Activated CD4-positive, alpha-beta T cell treated with anti-CD3 and anti-CD28 coated beads, Interleukin-2, Interleukin-6, amounts not matched to agents 100 ng/mL and 50 ng/mL, durations not matched to agents 16 hours and 8 hours (primary cell): ENCODE data around the gene UBAC1.
A peak's percentile ranks its signal among the peaks of the same experiment; 100 is the strongest.
"Not testable (repeated sequence)": the region's sequence is repeated elsewhere in the genome, so short reads cannot be mapped to it uniquely, and the experiment has no call there.

Experiments used
- DNase-seq: peaks from one replicate; pipeline ENCODE4 v3.0.0-alpha.2; 2020

The UBAC1 gene

DNA sequence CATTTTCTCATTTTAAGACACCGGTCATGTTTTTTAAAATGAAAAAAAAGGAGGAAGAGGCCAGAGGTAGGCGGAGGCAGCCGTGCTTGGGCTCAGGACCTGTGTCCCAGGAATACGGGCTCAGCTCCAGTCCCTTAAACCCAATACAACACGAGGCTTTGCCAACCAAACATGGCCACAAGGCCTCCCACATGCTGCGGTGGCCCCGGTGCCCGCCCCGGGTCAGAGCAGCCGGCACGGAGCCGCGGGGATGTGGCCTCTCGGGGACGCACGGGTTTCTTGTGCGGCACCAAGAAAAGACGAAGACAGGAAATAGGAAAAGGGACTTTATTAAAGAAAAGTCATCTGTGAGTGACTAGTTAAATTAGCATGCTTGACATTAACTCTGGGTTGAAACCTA, 28.5 kb downstream of the UBAC1 start:
- DNase-seq = no peak

DNA sequence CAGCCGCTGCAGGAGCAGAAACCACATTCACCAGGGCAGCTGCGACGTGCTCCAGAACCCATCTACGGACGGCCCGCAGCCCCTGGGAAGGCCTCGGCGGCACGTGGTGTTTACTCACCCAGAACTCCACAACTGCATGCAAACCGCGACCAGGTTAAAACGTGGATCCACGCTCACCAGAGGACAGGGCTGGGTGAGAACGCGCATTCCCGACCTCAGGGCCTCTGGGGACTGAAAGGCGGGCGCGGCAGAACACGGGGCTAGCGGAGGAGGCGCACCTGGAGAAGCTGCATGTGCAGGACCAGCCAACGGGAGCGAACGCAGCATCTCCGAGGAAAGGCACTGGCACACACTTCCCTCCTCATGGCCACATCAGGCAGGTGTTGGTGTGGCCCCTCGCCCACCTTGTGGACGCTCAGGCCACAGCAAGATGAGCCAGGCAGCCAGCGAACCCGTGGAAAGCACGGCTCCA, 29.8 kb downstream of the UBAC1 start:
- DNase-seq = no peak

DNA sequence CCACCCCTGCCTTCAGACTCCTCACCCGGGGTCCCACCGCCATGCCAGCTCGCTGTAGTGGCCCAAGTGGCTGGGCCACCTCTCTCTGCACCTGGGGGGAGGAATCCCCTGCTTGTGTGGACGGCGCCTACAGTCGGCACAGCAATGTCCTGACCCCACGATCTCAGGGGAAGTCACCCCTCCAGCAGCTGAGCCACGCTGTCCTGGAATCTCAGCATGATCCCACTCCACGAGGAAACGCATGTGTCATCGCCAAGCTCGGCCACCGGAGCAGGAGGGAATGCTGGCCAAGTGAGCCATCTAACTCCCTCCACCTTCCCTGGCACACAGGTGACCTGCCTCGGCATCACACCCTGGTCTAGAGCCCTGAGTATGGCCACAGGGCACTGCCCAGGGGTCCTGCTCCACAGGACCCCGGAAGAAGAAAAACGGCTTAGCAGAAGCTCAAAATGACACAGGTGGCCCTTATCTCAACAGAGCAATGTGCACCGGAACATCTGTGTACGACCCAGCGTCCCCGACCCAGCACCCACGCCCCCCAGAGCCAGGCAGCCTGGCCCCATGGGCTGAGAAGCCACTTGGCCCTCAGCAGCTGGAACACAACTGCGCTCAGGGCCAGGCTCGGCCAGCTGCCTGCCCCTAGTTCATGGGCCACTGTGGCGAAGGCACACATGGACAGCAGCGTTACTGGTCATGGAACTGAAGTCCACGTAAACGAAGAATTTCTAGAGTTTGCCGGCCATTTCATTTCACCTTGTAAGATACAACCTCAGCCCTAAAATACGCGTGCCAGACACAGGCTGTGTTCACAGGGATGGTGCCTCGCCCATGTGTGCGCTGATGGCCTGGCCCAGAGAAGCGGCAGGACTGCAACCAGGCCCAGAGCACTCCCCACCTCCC, 30.5 kb downstream of the UBAC1 start:
- no peak for DNase-seq

DNA sequence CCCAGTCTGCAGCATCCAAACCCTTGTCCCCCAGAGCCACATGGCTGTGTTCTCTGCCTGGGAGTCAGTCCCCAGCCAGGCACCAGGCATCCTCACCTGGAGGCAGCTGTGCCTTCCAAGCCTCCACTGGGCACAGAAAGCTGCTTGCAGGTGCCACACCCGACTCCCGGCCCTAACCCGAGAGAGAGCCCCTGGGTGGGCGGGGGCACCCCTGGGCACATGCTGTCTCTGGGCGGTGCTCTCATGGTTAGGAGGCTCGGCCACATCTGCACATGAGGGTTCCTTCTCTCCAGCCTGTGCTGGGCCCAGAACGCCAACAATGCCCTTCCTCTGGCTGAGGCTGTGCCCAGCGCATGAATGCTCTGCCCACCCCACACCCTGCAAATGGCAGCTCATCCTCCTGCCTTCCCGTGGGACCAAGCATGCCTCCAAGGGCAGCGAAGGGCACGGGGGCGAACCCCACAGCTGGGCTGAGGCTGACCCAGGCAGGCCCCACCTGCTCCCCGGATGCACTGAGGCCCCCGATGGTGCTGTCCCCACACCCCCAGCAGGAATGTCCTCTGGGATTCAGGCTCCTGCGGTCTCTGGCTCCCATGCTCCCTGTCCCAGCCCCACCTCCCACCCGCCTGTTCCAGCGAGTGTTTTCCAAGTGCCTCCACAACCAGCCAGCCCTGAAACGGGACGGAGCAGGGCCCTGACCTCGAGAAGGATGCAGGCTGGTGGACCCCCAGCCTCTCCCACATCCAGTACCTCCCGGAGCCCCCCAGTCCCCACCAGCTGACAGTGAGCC, 31.3 kb downstream of the UBAC1 start:
- no peak for DNase-seq

DNA sequence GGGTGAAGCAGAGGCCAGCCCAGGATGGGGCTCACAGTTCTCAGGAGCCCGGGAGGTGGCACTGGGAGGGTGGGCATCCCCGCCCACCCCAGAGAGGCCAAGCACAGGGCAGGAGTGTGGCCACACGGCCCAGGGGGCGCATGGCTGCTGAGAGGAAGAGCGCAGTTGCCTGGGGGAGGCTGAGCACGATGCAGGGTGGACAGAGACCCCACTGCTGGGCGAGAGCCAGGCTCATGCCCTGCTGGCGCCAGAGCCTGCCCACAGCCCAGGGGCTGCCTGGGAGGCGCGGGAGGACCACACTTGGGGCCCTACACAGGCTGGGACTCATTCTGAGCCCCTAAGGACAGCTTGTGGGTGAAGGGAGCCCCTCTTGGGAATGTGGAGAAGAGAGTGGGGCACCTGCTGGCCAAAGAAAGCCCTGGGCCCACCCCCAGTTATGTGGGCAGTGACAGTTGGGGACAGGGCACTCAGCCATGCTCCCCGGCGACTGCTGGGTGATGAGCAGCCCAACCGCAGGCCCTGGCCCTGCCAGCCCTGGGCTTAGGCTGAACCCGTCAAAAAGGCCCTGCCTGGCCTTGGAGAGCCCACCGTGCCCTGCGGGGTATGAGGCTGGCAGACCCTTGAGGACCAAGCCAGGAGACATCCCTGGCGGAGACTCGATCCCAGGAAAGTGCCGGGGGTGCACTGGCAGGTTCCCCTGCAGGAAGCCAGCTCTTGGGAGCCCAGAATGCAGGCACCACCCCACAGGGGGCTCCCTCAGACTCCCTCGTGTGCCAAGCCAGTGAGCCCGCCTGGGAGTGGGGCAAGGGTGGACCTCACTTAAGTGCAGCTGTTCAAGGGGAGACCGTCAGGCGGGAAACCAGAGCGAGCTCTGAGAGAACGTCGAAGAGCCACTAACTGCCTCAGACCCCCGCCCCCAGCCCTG, 32.2 kb downstream of the UBAC1 start:
- DNase-seq = no peak

DNA sequence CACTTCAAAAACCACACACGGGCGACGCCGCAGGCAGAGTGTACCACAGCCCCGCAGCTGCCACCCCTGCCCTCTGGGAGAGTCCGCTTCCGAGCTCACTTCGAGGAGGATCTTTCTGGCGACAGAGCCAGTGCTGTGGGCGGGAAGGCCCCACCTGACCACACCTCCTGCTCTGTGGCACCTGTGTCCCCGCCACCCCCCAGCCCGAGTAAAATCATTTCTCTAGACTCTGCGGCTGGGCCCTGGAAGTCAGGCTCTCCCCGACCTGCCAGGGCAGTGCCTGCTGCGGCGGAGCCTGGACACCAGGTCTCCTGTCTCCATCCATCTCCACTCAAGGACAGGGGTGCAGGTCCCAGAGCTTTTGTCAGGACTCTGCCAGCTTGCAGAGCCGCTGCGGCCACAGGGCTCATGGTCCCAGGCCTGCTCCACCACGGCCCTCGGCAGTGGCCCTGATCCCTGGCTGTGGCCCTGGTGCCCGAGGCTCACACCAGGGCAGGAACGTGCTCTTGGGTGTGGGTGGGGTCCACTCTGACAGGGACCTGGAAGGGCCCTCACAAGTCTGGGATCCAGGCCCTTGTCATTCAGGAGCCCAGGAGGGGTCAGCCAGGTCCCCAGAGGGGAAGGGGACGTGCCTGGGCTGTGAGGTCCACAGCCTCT, 33.0 kb downstream of the UBAC1 start:
- DNase-seq = no peak

DNA sequence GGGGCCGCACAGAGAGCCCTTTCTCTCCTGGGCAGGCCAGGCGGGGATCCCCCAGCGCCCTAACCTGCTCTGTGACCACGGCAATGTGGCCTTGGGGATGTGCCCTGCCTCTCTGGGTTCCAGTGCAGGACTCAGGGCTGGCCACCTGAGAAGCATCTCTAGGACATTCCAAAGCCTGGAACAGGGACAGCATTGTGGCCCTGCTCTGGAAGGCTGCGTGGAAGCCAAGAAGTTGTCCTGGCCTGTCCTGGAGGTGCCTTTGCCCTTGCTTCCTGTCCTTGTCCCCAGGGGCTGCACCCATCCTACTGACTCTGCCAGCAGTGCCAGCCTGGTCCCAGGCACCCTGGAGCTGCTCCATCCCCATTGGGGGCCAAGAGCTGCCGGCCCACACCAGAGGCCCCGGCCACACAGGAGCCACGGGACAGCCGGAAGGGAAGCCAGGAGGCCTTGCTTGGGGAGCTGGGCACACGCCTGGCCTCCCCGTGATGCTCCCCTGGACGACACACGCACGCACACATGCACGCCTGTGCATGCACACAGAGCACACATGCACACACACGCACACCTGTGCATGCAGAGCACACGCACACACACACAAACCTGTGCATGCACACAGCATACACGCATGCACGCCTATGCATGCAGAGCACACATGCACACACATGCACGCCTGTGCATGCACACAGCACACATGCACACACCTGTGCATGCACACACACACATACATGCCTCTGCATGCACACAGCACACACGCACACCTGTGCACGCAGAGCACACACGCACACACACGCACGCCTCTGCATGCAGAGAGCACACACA, 33.8 kb downstream of the UBAC1 start:
- DNase-seq = no peak

DNA sequence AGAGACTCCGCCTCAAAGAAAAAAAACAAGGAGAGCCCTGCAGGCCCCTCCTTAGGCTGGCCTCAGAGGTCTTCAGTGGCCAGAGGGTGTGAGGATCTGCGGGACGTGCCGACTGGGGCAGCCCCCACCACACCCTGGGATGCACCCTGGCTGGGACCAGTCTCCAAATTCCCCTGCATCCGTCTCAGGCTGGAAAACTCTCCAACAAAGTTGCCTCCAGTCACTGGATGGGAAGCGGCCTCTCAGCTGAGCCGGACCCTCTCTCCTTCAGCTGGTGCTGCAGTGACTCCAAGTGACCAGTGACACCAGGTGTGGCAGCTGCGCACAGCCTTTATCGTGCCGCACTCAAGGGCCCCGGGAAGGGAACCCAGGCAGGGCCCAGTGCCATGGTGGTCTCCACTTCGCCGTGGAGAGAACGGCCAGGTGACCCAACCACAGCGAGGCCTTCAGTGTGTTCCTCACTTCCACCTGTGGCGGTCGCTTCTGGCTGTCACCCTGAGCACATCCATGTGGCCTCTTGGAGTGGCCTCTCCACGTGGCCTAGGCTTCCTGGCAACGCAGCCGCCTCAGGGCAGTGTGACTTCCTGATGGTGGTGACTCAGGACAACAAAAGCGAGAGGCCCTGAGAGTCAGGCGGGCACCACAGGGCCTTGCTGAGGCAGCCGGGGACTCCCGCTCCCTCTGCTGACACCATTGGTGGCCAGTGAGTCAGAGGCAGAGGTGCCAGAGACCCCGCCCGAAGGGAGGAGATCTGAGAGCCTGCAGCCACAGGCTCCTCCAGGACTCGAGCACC, 34.6 kb downstream of the UBAC1 start:
- peak; percentile 94 for DNase-seq

DNA sequence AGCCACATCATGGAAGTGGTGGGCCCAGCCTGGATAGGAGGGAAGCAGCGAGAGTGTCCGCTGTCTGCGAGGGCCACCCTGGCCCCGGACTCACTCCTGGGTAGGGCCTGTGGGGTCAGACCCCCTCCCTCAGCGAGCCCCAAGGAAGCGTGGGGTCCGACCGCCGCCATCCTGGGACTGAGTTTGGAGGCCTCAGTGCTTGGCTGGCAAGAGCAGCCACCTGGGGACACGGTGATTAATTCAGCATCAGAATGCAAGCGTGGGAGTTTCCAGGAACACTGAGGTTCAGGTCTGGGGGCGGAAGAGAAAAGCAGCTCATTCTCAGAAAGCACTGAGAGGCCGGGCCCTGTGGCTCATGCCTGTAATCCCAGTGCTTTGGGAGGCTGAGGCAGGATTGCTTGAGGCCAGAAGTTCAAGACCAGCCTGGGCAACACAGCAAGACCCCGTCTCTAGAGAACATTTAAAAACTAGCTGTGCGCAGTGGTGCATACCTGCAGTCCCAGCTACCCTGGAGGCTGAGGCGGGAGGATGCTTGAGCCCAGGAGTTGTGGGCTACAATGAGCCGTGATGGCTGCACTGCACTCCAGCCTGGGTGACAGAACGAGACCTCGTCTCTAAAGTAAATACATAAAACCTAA, 35.6 kb downstream of the UBAC1 start:
- DNase-seq = peak; percentile 82

DNA sequence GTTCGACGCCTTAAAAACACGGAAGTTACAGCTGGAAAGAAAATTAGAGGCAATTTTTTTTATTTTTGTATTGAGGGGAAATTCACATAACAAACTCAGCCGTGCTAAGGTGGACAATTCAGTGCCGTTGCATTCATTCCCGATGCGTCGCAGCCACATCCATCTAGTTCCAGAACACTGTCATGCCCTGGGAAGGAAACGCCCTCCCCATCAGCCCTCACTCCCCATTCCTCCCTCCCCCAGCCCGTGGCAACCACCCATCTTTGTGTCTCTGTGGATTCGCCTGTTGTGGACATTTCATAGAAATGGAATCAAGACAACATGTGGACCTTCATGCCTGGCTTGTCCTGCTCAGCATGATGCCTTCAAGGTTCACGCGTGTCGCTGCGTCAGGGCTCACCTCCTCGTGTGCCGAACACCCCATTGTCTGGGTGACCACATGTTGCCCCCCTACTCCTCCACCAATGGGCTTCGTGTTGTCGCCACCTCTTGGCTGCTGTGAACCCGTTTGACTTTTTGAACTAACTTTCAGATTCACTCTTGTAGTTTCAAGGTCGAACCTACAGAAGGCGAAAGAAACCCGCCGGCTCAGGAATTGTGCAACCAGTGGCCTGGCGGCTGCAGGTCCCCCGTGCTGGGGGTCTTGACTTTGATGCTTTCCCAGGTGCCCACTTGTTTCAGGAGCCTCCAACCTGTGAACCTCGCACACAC, 36.4 kb downstream of the UBAC1 start:
- peak; percentile 48 for DNase-seq

DNA sequence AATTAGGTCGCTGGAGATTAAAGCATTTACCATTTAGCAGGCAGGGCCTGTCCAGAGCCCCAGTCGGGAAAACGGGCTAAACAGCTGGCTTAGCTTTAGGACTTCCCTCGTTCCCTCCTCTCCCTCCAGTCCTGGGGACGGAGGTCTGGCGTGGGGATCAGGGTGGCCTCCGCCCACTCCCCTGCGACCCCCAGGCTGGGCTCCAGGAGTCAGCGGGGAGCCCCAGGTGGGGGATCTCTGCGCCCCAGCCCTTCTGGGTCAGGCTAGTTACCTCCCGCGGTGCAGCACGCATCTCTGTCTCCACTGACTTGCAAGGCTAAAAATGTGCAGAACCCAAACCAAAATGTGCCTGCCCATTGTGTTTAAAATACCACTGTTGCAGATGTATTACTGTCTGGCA, 37.7 kb downstream of the UBAC1 start:
- DNase-seq = no peak

DNA sequence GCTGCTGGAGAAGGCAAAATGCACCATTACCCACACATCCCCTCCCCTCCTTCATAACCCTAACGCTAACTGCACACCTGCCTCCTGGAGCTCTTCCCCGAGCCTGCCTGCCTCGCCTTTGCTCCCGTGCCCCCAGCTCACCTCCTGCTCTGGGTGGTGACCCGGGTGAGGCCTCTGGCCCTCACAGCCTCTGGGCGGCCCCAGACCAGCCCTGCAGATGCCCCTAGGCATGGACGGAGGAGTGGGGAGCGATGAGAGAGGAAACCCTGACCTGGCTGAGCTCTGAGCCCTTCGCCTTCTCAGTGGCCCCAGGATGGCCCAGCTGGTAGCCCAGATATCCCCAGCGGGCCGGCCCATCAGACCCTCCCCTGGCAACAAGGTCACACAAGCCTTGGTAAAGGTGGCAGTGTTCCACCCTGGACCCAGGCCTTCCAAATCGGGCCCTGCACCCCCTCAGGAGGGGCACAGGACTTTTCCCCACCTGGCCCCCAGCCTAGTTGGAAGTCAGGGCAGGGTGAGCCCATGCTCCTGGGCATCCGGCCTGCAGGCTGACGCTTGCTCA, 39.3 kb downstream of the UBAC1 start:
- no peak for DNase-seq

DNA sequence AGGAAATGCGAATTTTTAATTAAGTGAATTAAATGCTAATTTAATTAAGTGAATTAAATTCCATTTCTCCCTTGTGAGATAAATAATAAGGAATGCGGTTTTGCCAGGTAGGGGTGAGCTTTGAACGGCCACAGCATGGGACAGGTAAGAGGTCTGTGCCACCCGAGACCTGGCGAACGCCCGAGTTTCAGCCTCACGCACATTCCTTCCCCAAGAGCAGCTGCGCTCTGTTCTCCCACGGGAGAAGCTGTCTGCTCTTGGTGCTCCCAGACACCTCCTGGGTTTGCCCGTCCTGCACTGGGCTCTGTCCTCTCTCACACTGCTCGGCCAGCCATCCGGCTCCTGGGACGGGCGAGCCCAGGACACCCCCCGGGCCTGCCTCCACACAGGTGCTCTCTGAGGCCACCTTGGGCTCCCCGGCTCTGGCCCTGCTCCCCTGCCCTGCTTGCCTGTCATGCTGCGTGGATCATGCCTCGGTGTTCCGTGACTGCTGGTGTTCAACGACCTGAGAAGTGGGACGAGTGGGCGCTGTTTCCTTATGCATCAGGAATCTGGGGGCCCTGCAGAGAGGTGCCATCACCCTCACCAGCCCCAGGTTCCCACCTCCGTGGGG, 40.1 kb downstream of the UBAC1 start:
- no peak for DNase-seq

DNA sequence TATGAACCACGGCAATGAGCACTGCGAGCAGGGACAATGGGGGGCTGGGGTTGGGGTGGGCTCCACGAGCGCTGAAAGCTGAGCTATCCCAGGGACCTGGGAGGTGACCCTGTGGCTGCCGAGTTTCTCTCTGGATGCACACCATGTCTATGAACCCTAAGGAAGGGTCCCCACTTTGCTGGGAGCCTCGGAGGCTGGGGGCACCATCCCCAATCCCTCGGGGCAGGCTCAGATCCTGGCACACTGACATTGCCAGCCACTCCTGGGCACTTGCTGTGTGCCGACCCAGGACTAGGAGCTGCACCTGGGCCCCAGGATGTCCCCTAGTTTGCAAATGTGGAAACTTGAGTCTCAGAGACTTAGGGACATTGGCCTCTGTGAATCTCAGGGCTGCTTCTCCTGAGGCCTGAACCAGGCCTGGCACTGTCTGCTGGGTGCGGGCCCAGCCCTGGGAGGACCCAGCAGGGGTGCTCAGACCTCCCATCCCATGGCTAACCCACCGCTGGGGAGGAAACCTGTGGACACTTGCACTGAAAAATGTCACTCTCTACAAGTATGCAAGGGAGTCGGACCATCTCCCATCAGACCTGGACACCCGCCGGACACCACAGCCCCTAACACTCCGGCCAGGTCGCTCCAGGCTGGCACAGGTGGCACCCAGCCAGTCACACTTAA, 40.8 kb downstream of the UBAC1 start:
- DNase-seq = no peak

DNA sequence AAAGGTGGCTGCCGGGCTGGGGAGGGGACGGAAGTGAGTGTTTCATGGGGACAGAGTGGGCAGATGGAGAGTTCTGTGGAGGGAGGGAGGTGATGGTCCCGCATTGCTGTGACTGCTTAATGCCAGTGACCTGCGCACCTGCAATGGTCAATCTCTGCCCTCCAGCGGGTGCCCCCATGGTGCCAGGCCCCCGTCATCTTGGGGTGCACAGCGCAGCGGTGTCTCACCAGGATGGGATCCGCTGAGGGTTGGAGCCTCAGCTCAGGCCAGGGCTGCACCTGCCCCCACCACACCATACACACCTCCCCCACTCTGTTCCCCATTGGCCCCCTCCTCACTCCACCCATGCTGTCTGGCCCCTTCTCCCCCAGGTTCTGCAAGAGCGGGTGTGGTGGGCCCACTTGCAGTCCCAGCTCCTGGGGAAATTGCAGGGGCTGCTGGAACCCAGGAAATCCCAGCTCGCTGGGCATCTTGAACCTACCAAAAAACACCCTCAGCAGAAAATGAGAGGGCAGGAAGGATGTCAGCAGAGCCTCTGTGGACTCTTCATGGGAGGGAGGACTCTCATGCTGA, 41.8 kb downstream of the UBAC1 start:
- DNase-seq = no peak

DNA sequence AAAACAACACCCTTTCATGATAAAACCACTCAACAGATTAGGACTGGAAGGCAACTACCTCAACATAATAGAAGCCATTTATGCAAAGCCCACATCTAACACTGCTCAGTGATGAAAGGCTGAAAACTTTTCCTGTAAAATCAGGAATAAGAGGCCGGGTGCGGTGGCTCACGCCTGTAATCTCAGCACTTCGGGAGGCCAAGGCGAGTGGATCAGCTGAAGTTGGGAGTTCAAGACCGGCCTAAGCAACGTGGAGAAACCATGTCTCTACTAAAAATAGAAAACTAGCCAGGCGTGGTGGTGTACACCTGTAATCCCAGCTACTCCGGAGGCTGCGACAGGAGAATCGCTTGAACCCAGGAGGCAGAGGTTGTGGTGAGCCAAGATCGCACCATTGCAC, 44.9 kb downstream of the UBAC1 start:
- DNase-seq = not testable (repeated sequence)

DNA sequence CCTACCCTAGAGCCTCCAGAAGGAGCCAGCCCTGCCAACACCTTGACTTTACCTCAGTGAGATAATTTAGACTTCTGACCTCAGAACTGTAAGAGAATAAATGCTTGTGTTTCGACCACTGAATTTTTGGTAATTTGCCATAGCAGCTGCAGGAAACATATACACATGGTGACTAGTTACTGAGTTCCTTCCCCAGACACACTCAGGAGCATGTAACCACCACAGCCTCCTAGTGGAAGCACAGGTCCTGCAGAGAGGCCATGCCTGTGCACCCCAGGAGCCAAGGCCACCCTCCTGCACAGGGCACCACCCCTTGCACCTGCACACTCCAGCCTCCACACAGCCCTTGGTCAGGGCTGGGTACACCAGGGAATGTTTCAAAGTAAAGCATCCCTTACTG, 46.3 kb downstream of the UBAC1 start:
- no peak for DNase-seq

DNA sequence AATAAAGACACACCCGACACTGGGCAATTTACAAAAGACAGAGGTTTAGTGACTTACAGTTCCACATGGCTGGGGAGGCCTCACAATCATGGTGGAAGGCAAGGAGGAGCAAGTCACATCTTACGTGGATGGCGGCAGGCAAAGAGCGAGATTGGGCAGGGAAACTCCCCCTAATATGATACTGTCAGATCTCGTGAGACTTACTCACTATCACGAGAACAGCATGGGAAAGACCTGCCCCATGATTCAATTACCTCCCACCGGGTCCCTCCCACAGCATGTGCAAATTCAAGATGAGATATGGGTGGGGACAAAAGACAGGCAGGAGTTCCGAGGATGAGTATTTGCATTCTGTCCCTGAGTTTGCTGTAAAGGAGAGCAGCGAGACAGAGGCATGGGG, 49.9 kb downstream of the UBAC1 start:
- DNase-seq = not testable (repeated sequence)
